Measurements from ENCODE around the gene PCNX1.

GRCh38 chr14:71130491-71131179, 223.4 kb downstream of the PCNX1 start:
- no peak for TF ChIP-seq CTCF (IDR thresholded peaks at IDR 0.05; ENCODE audit: insufficient read depth, low read length)
- no peak for TF ChIP-seq REST (IDR thresholded peaks at IDR 0.05; ENCODE audit: insufficient replicate concordance, low read depth)
- no peak for TF ChIP-seq POLR2AphosphoS5 (IDR thresholded peaks at IDR 0.05; ENCODE audit: low read depth)
